NCI-H1048 (cell line): Measurements from ENCODE around the gene KMT5B.

Experiments
- DNase-seq: peaks from one replicate; lab custom pipeline; 2025; lab: John Stamatoyannopoulos, UW

KMT5B gene

GRCh38 chr11:68117853-68118470, 95.1 kb downstream of the KMT5B start:
- no peak for DNase-seq

- DNase-seq, result no peak
Measured at GRCh38 chr11:68116974-68117373, 96.1 kb downstream of the KMT5B start.

- DNase-seq, result no peak
Measured at GRCh38 chr11:68116126-68116525, 97.0 kb downstream of the KMT5B start.

- DNase-seq, result no peak
Measured at GRCh38 chr11:68115285-68115684, 97.8 kb downstream of the KMT5B start.

GRCh38 chr11:68113986-68114385, 99.1 kb downstream of the KMT5B start:
- DNase-seq, result no peak

- DNase-seq, result no peak
Measured at GRCh38 chr11:68107689-68108088, 105.4 kb downstream of the KMT5B start.

GRCh38 chr11:68106165-68106940, 106.7 kb downstream of the KMT5B start:
- DNase-seq, result no peak
